Loucy (cell line): ENCODE results near the gene MINK1.
"Not testable (repeated sequence)": the region's sequence is repeated elsewhere in the genome, so short reads cannot be mapped to it uniquely, and the experiment has no call there.

Source experiments
- H2AFZ ChIP-seq: fragments of 200-600 bp; sonication (generic); 2 replicates; pipeline ENCODE4 v1.6.0; 2016; ENCODE audit warnings: antibody characterized with exemption, mild to moderate bottlenecking, low read length, moderate library complexity
- H3F3A ChIP-seq: fragments of 200-600 bp; 2 replicates; pipeline ENCODE4 v1.6.0; 2016; ENCODE audit warnings: antibody characterized with exemption, low read depth, mild to moderate bottlenecking
- H3K27me3 ChIP-seq: fragments of 200-600 bp; sonication (generic); 2 replicates; pipeline ENCODE4 v1.6.1; 2014; ENCODE audit warnings: low read length, mild to moderate bottlenecking; ENCODE audit not compliant: insufficient read depth, poor library complexity, severe bottlenecking
- H3K36me3 ChIP-seq: fragments of 200-600 bp; sonication (generic); 2 replicates; pipeline ENCODE4 v1.6.1; 2016; ENCODE audit warnings: low read length; ENCODE audit not compliant: insufficient read depth
- H3K4me1 ChIP-seq: fragments of 200-600 bp; sonication (generic); 2 replicates; pipeline ENCODE4 v1.5.1; 2014; ENCODE audit warnings: low read length, mild to moderate bottlenecking; ENCODE audit not compliant: insufficient read depth, poor library complexity, severe bottlenecking
- H3K4me2 ChIP-seq: fragments of 200-600 bp; sonication (generic); 2 replicates; pipeline ENCODE4 v1.6.0; 2014; ENCODE audit warnings: antibody characterized with exemption, low read length, low read depth, mild to moderate bottlenecking; ENCODE audit not compliant: poor library complexity, severe bottlenecking
- H3K4me3 ChIP-seq: fragments of 200-600 bp; sonication (generic); 2 replicates; pipeline ENCODE4 v1.5.1; 2014; ENCODE audit warnings: low read length, mild to moderate bottlenecking, mixed read lengths; ENCODE audit not compliant: poor library complexity, severe bottlenecking
- H3K79me2 ChIP-seq: fragments of 200-600 bp; sonication (generic); 2 replicates; pipeline ENCODE4 v1.6.1; 2014; ENCODE audit warnings: low read length; ENCODE audit not compliant: insufficient read depth
- H3K9ac ChIP-seq: fragments of 200-600 bp; sonication (generic); 2 replicates; pipeline ENCODE4 v1.6.0; 2014; ENCODE audit warnings: mild to moderate bottlenecking, low read depth, low read length, moderate library complexity; ENCODE audit not compliant: poor library complexity, severe bottlenecking
- H3K9me2 ChIP-seq: fragments of 200-600 bp; sonication (generic); replicated peaks from 2 replicates; pipeline ENCODE4 v1.6.1; 2016; ENCODE audit warnings: low read depth, low read length, mixed read lengths
- H3K9me3 ChIP-seq: fragments of 200-600 bp; sonication (generic); 2 replicates; pipeline ENCODE4 v1.6.1; 2014; ENCODE audit warnings: mild to moderate bottlenecking, antibody characterized with exemption, low read length, low read depth; ENCODE audit not compliant: insufficient read depth
- H4K20me1 ChIP-seq: fragments of 200-600 bp; sonication (generic); 2 replicates; pipeline ENCODE4 v1.6.0; 2014; ENCODE audit warnings: antibody characterized with exemption, low read length, mild to moderate bottlenecking; ENCODE audit not compliant: insufficient read depth, poor library complexity, severe bottlenecking
- CTCF ChIP-seq: fragments of 200-600 bp; sonication (generic); conservative IDR thresholded peaks from 2 replicates; pipeline ENCODE4 v1.5.1; 2014; ENCODE audit warnings: mild to moderate bottlenecking, antibody characterized with exemption, low read length
- EZH2phosphoT487 ChIP-seq: fragments of 200-600 bp; IDR thresholded peaks from 2 replicates; pipeline ENCODE4 v1.6.1; 2018; ENCODE audit warnings: antibody characterized with exemption, mild to moderate bottlenecking, moderate library complexity, borderline replicate concordance

The MINK1 gene

GRCh38 chr17:4823373-4824089 lies 9.6 kb upstream of the MINK1 start:
- H3K9ac ChIP-seq, result no peak overlapping the region
- no peaks in the 10 kb centered on the region for H4K20me1 ChIP-seq
- H2AFZ ChIP-seq, result no peak overlapping the region
- H3K9me3 ChIP-seq, result no peaks in the 10 kb centered on the region
- no peaks in the 10 kb centered on the region for H3K9me2 ChIP-seq
- H3K79me2 ChIP-seq, result no peaks in the 10 kb centered on the region
- H3K27me3 ChIP-seq, result no peaks in the 10 kb centered on the region
- no peaks in the 10 kb centered on the region for H3K36me3 ChIP-seq
- no peaks in the 10 kb centered on the region for H3F3A ChIP-seq
- H3K4me1 ChIP-seq, result no peaks in the 10 kb centered on the region
- no peak for TF ChIP-seq EZH2phosphoT487
- TF ChIP-seq CTCF, result no peak; the same call in 1 of the 2 replicates
- H3K4me3 ChIP-seq, result no peak overlapping the region
- H3K4me2 ChIP-seq, result no peak overlapping the region

- H3K9ac ChIP-seq, result no peak overlapping the region
- TF ChIP-seq EZH2phosphoT487 (no peak), CTCF (no peak)
- no peaks in the 10 kb centered on the region for H3K4me1 ChIP-seq
- no peaks in the 10 kb centered on the region for H3F3A ChIP-seq
- no peaks in the 10 kb centered on the region for H3K79me2 ChIP-seq
- no peak overlapping the region for H3K4me3 ChIP-seq
- no peak overlapping the region for H3K4me2 ChIP-seq
- no peaks in the 10 kb centered on the region for H4K20me1 ChIP-seq
- H3K9me3 ChIP-seq, result no peaks in the 10 kb centered on the region
- H2AFZ ChIP-seq, result no peak overlapping the region
- no peaks in the 10 kb centered on the region for H3K9me2 ChIP-seq
- H3K36me3 ChIP-seq, result no peaks in the 10 kb centered on the region
- no peaks in the 10 kb centered on the region for H3K27me3 ChIP-seq
Measured at GRCh38 chr17:4827399-4827798, 5.7 kb upstream of the MINK1 start.

- peak overlapping the region; percentile 91 for H3K4me2 ChIP-seq
- H2AFZ ChIP-seq, result peak overlapping the region; percentile 94
- H3K36me3 ChIP-seq, H3K27me3 ChIP-seq, H3K9me2 ChIP-seq, H3K9me3 ChIP-seq, H3F3A ChIP-seq: not testable (repeated sequence)
- peaks cover 22% of the 10 kb centered on the region for H3K4me1 ChIP-seq
- peaks cover 35% of the 10 kb centered on the region; the same call in 1 of the 2 replicates for H3K79me2 ChIP-seq
- H4K20me1 ChIP-seq, result peaks cover 18% of the 10 kb centered on the region
- peak overlapping the region; percentile 71 for H3K9ac ChIP-seq
- H3K4me3 ChIP-seq, result peak overlapping the region; percentile 77
Measured at GRCh38 chr17:4832829-4833177, 337 bp upstream of the MINK1 start.
